ENCODE measurements around the gene GIN1.

DNA sequence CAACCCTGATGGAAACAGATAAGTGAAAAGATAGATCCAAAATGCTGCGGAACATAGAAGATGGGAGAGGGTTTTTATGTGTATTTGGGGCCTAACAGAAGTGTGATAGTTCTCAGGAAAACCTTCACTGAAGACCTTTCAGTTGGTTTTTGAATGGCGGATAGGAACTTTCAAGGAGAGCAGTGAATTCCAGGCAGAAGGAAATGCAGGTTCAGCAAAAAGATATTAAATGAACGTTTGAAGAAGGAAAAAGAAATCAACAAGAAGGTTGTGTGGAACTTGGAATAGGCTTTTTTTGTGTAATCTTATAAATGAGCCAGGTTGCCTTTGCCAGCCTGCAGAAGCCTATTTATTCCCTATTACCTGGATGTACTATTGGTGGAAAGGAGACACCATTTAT, 2.3 kb upstream of the GIN1 start:
- TF ChIP-seq, protein P1, sequence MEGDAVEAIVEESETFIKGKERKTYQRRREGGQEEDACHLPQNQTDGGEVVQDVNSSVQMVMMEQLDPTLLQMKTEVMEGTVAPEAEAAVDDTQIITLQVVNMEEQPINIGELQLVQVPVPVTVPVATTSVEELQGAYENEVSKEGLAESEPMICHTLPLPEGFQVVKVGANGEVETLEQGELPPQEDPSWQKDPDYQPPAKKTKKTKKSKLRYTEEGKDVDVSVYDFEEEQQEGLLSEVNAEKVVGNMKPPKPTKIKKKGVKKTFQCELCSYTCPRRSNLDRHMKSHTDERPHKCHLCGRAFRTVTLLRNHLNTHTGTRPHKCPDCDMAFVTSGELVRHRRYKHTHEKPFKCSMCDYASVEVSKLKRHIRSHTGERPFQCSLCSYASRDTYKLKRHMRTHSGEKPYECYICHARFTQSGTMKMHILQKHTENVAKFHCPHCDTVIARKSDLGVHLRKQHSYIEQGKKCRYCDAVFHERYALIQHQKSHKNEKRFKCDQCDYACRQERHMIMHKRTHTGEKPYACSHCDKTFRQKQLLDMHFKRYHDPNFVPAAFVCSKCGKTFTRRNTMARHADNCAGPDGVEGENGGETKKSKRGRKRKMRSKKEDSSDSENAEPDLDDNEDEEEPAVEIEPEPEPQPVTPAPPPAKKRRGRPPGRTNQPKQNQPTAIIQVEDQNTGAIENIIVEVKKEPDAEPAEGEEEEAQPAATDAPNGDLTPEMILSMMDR (IDR thresholded peaks at IDR 0.05) = no peak
- TF ChIP-seq EZH2 (IDR thresholded peaks at IDR 0.05; ENCODE audit: borderline replicate concordance, insufficient read depth, low read depth, low read length, poor library complexity, severe bottlenecking) = no peak
